ENCODE data around the gene DISP2.

Gene DISP2

DNA sequence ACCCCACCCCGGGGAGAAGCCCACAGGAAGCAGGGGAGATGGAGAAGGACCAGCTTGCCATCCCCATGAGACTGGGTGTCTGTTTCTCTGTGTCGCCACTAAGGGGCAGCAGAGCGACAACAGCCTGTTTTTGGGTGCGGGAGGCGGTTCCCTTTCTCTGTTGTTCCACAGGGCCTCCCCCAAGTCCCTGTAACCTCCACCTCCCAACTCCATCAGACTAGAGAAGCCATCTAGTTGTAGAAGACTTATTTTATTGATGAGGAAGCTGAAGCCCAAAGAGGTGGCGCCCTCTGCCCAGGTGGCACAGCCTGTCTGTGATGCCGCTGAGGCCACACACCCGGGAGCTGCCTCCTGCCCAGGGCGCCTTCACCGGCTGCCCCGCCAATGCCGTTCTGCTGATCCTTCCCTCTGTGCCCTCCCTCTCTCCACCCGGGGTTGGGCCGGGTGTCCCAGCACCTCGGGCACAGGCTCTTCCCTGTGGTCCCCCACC lies 13.3 kb upstream of the DISP2 start:
- DNase-seq, result no peak

DNA sequence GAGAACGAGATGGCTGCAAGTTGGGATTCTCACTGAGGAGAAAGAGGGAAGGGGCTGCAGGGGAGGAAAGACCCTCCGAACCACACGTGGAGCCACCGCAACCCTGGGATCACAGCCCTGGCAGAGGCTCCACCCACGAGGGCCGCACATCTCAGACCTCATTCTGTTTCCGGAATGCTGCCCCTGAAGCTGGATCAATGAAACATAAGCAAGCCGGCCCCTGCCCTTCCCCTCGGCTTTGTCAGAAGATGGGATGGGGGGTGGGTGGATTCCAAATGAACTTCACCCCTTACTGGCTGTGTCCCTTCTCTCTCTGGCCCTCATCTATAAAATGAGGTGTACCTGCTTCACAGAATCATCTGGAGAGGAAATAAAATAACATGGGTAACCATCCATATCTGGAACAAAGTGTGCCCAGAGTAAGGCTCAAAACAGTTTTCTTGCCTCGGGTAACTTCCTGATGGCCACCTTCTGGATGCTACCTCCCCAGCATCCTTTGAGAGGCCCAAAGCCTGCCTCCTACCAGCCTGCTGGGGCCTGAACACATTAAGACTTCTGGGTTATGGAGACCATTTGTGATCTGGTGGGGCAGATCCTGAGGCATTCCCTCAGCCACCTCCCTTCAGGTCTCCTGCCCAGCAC lies 12.7 kb upstream of the DISP2 start:
- no peak for DNase-seq

DNA sequence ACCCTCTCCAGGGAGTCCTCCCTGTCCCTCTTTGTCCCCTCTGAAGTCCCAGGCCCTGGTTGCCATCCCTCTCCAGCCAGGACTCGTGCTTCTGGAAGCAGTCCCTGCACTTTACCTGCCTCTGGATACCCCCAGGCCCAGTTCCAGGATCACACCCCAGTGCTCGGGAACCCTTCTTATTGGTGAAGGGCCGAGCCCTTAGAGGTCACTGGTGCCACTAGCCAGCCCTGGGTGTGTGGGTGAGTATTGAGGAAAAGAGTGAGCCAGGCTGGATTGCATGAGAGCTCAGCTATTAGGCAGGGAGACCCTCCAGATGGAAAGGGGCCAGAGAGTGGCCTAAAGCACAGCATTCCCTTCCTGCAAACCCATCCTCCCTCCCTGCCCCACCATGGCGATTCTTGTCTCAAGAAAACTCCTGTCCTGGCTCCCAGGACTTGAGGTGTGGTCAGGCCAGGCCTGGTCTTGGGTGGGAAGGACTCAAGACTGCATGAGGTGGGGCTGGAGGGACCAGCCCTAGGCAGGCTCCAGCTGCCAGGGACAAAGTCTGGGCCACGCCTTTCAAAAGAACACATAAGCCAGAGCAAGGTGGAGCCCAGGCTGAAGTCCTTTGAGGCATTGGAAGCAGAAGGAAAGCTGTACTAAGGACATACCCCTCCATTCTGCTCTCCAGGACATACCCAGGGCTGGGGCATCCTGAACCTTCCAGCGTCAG lies 12.0 kb upstream of the DISP2 start:
- DNase-seq, result no peak

DNA sequence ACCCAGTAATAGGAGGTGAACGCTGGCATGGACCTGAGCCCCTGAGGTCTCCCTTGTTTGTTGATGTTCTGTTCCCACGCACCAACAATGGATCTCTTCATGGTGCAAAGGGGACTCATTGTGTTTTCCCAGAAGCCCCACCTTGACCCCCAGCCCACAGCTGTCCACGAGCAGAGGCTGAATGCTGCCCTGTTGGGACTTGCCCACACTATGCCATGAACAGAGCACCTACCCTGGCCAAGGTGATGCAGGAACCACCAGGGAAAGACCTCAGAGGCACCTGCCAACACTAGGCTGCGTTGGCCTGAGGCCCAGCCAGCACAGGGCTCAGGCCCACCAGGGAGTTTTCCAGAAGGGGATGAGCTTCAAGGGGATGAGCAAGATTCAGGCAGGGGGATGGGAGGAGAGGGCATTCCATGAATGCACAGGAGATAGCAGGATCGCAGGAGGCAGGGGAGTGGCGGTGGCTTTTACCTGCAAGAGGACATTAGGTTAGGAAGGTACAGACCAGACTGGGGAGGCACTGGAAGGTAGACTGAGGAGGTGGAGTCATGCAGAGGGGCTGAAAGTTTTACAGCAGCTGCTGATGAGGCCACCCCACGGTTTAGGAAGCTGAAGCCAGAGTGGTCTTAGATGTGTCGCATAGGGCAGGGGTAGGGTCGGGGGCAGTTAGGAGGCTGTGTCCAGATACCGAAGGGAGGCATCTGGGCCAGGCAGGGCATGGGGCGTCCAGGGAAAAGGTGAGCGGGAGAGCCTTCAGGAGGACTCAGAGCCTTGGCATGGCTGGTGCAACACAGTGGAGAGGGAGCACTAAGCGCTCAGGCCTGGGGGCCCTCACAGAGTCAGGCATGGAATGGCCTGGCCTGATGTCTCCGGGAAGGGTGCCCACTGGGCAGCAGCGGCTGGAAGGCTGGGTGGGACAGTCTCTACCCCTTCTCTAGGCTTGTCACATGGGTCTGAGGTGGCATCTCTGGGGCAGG lies 11.2 kb upstream of the DISP2 start:
- no peak for DNase-seq

DNA sequence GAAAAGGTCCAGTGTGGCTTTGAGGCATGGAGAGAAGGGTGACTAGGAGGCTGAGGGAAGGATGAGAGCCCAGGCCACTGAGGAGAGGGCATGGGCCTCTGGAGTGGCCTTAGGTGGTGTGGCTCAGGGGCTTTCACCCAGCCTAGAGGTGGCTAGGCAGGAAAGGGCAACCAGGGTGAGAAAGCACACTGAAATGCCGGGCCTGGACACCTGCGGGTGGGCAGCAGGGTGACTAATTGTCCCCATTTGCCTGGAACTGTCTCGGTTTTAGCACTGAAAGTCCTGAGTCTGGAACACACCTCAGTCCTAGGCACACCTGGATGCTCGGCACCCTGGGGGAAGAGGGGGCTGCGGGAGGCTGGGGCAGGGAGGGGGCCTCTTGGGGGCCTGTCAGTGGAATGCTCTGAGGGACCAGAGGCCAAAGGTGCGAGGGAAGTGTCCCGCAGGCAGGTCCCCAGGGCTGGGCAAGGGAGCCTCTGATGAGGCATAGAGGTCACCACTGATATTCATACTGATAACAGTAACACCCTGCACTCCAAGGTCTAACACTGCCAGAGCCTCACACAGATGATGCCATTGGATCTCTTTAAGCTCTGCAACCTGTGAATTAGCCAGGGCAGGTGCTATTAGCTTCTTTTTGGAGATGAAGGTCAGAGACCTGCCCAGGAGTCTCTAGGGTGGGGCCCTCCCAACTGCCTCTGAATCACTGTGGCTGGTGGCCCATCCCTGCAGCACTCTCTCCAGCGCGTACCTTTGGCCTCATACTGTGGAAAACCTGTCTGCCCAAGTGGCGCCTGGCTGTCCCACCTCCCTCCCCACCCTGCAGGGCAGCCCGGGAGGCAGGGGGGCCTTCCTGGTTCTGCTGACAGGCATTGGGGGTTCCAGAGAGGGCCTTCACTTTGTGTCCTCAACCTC lies 10.2 kb upstream of the DISP2 start:
- DNase-seq, result no peak

DNA sequence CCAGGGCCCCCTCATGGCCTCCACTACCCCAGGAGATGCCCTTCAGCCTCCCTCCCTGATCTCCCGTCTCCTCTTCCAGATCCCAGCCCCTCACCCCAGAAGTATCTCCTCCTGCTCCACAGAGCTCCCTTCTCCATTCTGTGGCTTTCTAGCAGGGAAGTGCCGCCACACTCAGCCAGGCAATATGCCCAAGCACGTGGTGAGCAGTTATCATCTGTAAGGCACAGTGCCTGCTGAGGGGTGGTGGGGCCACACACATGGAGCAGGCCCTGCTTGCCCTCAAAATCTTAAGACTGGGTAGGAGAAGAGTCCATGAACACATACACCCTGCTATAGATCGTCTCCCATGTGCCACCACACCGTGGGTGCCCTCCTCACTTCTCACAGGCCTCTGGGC lies 9.5 kb upstream of the DISP2 start:
- DNase-seq, result no peak

DNA sequence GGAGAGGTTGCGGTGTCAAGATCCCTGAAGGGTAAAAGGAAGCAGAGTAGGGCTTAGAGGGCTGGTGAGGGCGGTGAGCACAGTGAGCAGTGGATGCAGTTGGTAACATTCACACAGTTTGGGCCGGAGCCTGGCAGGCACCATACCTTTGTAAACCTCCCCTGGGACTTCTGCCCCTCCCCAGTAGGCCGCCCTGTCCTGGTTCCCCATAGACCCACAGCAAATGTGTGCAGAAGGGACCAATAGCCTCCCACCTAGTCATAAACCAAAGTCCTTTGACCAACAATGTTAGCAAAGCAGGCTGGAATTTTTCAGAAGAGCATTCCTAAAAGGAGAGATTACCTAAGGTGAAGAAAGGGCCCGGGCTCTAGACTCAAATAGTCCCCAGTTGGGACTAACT lies 8.9 kb upstream of the DISP2 start:
- DNase-seq, result no peak

DNA sequence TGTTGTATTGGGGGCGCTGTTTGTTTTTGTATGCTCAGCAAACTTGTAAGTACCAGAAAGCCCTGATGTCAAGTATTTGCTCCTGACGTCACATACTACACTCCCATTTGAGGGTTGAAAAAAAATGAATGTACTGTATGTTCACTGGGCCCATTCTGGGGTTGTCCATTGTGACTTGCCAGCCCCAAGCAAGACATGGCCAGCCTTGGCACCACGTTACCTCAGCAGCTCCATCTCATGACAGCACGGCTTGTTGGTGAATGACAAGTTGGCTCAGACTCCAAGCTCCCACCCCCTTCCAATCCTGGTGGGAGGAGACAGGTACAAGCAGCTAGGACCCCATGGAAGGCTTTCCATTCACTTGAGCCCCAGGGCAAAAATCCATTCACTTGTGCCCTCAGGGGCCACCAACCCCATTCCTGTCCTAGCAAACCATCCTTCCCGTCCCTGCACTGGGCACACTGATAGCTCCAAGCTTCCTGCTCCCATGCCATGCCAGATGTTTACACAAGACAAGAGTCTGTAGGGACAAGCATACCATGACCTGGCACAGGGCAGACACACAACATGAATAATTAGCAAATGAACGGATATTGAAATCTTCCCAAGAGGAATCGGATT lies 5.6 kb upstream of the DISP2 start:
- DNase-seq, result no peak

DNA sequence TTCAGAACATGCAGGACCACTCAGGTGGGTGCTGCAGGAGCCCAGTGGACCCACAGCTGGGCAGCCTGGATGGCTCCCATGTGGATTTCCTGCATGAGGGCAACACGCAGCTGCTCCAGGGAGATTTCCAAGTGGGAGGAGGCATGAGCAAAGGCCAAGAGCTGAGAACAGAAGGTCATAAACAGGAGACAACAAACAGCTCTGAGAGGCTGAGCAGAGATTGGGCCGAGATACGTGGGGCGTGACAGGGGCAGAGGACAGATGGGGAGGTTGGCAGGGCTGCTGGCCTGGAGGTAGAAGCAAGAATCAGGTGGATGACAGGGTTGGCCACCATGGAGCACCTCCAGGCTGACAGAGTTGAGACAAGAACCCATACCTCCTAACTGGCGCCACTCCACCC lies 4.3 kb upstream of the DISP2 start:
- DNase-seq, result no peak

DNA sequence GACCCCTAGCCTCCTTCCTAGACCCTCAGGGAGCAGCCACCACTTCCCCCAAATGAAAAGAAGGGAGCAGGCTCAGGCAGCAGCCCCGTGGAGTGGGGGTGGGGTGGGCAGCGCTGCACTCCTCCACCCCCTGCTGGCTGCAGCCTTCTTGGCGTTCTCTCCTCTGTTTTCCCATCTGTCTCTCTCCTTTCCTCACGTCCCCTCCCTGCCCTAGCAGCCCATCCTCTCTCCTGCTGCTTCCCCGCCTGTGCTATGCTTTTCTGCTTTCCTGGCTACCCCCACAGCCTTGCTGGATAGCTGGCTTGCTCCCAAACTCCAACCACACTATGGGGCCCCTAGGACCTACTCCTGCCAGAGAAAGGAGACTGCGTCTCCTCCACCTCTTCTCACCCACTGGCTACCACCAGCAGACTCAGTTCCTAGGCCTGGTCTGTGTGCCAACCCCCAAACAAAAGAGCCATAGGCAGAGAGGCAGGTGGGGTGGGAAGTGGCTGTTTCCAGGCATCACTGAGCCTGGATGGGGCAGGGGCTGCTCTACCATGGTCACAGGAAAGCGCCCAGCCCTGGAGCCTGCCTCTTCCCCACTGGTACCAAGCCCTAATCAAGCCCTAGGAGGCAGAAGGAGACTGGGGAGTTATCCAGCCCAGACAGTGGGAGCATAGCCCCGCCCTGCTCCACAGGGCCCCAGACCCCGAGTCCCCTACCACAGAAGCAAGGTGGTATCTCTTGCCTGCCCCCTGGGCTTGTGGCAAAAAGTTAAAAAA lies 3.4 kb upstream of the DISP2 start:
- no peak for DNase-seq

DNA sequence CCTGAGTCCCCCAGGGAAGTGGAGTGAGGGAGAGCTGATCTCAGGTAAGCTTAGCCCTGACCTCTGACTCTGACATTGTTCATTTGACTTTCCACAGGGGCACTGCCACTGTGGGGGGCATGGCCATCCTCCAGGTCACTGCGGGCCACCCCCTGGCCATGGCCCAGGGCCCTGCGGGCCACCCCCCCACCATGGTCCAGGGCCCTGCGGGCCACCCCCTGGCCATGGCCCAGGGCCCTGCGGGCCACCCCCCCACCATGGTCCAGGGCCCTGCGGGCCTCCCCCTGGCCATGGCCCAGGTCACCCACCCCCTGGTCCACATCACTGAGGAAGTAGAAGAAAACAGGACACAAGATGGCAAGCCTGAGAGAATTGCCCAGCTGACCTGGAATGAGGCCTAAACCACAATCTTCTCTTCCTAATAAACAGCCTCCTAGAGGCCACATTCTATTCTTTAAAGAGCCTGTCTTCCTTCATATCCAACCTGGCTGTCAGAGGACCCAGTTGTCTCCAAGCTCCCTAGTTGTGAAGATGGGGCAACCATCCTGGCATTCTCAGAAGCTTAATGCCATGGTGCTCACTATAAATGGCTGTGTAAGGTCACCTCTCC lies 1.9 kb upstream of the DISP2 start:
- no peak for DNase-seq

DNA sequence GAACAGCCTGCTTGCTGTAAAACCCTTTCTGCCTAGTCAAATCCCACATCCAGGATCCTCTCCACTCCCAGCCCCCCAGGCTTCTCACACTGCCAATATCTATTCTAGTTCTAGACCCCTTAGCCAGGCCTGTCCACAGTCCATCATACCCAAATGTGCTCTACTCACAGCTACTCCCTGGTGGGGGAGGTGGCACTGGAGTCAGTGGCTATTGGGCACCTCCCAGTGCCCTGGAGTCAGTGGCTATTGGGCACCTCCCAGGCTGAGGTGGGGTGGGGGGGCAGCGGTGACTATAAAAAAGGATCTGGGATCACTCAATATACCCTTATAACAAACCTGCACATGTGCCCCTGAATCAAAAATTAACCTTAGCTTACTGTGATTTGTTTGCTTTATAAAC lies 773 bp upstream of the DISP2 start:
- DNase-seq, result no peak

DNA sequence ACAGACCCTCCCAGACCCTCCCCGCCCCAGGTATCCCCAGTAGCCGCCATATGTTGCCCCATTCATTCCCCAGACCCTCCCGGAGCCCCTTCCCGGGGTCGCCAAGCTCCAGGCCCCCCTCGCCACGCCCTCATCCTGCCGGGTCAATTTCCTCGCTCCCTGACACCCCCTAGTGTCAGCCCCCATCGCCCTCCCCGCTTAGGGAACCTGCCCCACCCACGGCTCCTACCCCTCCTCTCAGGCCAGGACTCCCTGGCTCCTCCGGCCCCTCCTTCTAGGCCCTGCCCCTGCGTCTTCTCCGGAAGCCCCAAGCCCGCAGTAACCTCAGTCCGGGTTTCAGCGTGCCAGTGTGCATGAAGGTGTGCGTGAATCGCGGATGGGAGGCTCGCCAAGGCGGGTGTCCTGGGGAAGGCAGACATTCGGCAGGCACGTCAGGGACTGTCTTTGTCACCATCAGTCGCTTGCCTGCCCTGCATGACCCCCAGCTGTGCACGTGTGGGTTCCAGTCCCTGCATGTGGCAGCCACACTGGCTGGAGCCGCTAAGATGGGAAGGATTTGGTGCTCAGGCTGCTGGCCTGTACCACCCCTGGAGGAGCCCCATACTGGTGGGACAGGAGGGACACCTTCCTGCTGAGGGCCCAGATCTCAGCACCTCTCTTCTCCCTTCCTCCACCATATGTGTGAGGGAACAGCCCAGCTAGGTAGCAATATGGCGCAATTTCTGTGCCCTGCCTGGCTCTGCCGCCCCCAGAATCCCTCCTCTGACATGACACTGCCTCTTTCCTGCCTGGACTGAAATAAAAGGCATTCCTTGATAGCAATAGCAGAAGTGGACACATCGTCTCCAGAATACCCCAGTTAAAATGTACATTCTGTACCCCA lies 693 bp downstream of the DISP2 start:
- no peak for DNase-seq

DNA sequence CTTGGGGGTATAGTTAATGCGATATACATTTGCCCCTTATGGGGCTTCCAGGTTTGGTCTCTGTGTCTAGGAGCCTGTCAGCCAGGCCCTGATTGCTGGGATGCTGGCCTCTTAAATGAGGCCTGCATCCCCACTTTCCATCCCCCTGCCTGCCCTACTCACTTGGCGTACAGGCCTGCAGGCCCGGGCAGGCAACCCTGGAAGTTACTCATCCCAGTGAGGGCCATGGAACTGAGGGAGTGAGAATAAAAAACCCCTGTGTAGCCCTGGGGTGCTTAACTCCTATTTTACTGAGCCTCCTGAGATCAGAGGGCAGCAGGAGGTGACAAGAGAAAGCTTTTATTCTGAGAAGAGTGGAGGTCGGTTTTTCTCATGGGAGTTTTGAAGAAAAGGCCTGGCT lies 2.0 kb downstream of the DISP2 start:
- no peak for DNase-seq

DNA sequence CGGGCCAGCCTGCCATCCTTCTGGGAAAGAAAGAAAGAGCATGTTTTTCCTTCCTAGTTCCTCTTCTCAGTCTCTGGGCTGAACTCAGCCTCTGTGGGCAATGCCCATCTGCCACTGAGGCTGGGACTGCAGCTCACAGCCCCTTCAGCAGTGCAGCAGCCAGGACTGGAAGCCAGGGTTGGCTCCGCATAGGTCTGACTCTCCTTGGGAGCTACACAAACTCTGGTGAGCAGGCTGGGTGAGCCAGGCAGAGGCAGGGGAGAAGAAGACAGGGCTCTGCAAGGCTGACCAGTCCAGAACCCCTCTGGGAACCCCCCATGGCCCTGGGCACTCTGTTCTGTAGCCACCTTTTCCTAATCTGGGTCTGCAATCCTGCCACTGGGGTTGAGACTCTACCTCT lies 3.6 kb downstream of the DISP2 start:
- DNase-seq, result no peak

DNA sequence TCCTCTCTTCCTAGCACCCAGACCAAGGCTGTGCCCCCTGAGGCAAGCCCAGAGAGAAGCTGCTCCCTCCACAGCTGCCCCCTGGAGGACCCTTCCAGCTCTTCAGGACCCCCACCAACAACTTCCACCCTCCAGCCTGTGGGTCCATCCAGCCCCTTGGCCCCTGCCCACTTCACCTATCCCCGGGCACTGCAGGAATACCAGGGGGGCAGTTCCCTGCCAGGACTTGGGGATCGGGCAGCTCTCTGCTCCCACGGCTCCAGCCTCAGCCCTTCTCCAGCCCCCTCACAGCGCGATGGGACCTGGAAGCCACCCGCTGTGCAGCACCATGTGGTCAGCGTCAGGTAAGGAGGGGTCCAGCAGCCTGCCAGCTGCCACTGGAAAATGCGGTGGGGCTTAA lies 5.6 kb downstream of the DISP2 start:
- no peak for DNase-seq

DNA sequence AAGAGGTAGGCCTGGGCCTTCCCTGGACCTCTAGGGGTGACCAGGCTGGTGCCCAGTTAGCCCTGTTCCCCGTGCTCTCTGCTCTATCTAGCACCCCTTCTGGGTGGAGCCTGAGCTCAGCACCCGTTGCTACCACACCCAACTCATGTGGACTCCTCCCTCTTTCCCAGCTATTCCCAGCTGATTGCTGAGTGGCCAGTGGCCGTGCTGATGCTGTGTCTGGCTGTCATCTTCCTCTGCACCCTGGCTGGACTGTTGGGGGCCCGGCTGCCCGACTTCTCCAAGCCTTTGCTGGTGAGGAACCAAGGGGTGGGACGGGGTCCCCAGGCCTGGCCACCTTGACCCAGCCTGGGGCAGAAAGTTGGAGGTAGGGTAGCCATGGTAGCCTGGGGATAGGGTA lies 6.2 kb downstream of the DISP2 start:
- no peak for DNase-seq

DNA sequence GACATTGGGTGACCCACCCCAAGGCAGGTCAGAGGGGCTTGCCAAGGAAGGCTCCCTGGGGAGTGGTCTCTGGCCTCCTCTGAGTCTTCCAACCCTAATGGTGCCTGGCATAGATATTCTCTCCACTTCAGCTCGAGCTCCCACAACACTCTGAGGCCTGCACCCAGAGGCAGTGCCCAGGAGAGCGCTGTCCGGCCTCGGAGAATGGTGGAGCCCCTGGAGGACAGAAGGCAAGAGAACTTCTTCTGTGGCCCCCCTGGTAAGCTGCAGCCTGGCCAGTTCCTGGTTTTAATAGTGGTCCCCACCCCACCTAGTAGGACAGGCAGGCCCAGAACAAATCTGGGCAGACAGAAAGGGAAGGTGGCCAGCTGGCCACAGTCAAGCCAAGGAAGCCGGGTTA lies 7.0 kb downstream of the DISP2 start:
- no peak for DNase-seq

DNA sequence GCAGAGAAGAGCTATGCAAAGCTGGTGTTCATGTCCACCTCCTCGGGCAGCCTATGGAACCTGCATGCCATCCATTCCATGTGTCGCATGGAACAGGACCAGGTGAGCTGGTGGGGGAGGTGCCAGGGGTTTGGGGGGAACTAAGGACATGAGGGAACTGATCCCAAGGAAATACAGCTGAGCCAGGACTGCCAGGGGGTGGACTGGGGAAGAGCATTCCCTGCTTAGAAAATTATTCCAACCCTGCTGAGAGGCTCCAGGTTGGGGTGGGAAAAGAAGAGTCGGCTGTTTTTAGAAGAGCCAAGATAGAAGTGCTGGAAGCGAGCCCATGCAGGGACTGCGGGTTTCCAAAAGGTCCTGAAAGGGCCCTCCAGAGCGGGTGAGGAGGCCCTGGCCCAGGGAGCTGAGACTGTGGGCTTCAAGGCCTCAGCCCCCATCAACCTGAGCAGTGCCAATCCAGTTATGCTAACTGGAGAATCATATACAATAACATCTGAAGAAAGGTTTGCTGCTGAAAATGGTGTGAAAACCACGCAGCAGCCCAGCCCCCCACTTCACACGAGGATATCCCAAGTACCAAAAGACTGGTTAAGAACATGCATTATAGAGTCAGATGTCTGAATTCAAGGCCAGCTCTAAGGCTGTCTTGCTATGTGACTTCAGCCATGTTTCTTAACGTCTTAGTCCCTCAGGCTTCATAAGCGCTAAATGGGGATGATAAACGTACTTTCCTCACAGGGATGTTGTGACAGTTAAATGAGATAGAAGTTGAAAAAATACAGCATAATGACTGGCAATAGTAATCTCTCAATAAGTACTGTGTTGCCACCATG lies 7.8 kb downstream of the DISP2 start:
- no peak for DNase-seq
